ENCODE measurements around the gene TSC22D1. TPM values are rescaled to one million over a fixed set of nuclear protein-coding genes. Genes with fewer than 3 reads are reported as not detected.
"Not testable (repeated sequence)": the region's sequence is repeated elsewhere in the genome, so short reads cannot be mapped to it uniquely, and the experiment has no call there.

TSC22D1 gene
- 1 to 10 TPM; 5.9 to 6.8 TPM for total RNA-seq

- CTCF ChIA-PET: no interaction called here
- POLR2A ChIA-PET: interaction anchor here (0.6 kb wide), 1 partner anchor 9 kb away, joined by 9 read pairs; no protein-coding TSS in a partner anchor
Observed at GRCh38 chr13:44575741-44576350, at the start of gene TSC22D1. TSS of gene TSC22D1 (minus strand) at chr13:44576330. CDS start at chr13:44576074, 256 bp downstream.

- ChIA-PET CTCF (no interaction called here), POLR2A (no interaction called here)
Observed at GRCh38 chr13:44622708-44623107, 46.6 kb upstream of the TSC22D1 start.

- CTCF ChIA-PET: no interaction called here
- POLR2A ChIA-PET: no interaction called here
Observed at GRCh38 chr13:44622261-44622660, 46.1 kb upstream of the TSC22D1 start.

GRCh38 chr13:44620057-44620456 lies 43.9 kb upstream of the TSC22D1 start:
- ChIA-PET CTCF (no interaction called here), POLR2A (no interaction called here)

GRCh38 chr13:44619651-44620050 lies 43.5 kb upstream of the TSC22D1 start:
- ChIA-PET POLR2A (no interaction called here), CTCF (no interaction called here)

GRCh38 chr13:44618326-44618725 lies 42.2 kb upstream of the TSC22D1 start:
- POLR2A ChIA-PET: no interaction called here
- CTCF ChIA-PET: no interaction called here

- CTCF ChIA-PET: no interaction called here
- POLR2A ChIA-PET: no interaction called here
Observed at GRCh38 chr13:44617648-44618047, 41.5 kb upstream of the TSC22D1 start.

GRCh38 chr13:44609137-44609536 lies 33.0 kb upstream of the TSC22D1 start:
- ChIA-PET POLR2A (no interaction called here), CTCF (no interaction called here)

GRCh38 chr13:44605721-44606120 lies 29.6 kb upstream of the TSC22D1 start:
- POLR2A ChIA-PET: no interaction called here
- CTCF ChIA-PET: no interaction called here

- ChIA-PET POLR2A (no interaction called here), CTCF (no interaction called here)
Observed at GRCh38 chr13:44605275-44605674, 29.1 kb upstream of the TSC22D1 start.

- POLR2A ChIA-PET: no interaction called here
- CTCF ChIA-PET: no interaction called here
Observed at GRCh38 chr13:44601586-44601985, 25.5 kb upstream of the TSC22D1 start.

- POLR2A ChIA-PET, CTCF ChIA-PET: not testable (repeated sequence)
Observed at GRCh38 chr13:44593861-44594592, 17.9 kb upstream of the TSC22D1 start.

GRCh38 chr13:44592216-44592847 lies 16.2 kb upstream of the TSC22D1 start:
- ChIA-PET POLR2A (no interaction called here), CTCF (no interaction called here)

- ChIA-PET CTCF (no interaction called here), POLR2A (interaction anchor here (0.5 kb wide), 1 partner anchor 512 kb away, joined by 3 read pairs; no protein-coding TSS in a partner anchor)
Observed at GRCh38 chr13:44591316-44591715, 15.2 kb upstream of the TSC22D1 start.

GRCh38 chr13:44583137-44583536 lies 7.0 kb upstream of the TSC22D1 start:
- POLR2A ChIA-PET: no interaction called here
- CTCF ChIA-PET: no interaction called here

- ChIA-PET CTCF (no interaction called here), POLR2A (no interaction called here)
Observed at GRCh38 chr13:44578067-44578400, 1.9 kb upstream of the TSC22D1 start.

GRCh38 chr13:44577236-44578066 lies 1.3 kb upstream of the TSC22D1 start:
- CTCF ChIA-PET: no interaction called here
- POLR2A ChIA-PET: no interaction called here

- POLR2A ChIA-PET: no interaction called here
- CTCF ChIA-PET: no interaction called here
Observed at GRCh38 chr13:44576351-44577235, 463 bp upstream of the TSC22D1 start.

GRCh38 chr13:44575035-44575434 lies 1.1 kb downstream of the TSC22D1 start:
- CTCF ChIA-PET: no interaction called here
- POLR2A ChIA-PET: no interaction called here

GRCh38 chr13:44574466-44574855 lies 1.7 kb downstream of the TSC22D1 start:
- CTCF ChIA-PET: no interaction called here
- POLR2A ChIA-PET: no interaction called here
